HepG2 (cell line): ENCODE measurements around the gene ENTPD6. TPM values are rescaled to one million over a fixed set of nuclear protein-coding genes. Genes with fewer than 3 reads are reported as not detected.
A peak's percentile ranks its signal among the peaks of the same experiment; 100 is the strongest.

Experiments used
- CCAR2 ChIP-seq: fragments of 200-400 bp; formaldehyde crosslinking; optimal IDR thresholded peaks from 2 replicates; pipeline ENCODE3; 2018; ENCODE audit warnings: low read depth, mild to moderate bottlenecking, low read length, moderate library complexity
- FOXK2 ChIP-seq: fragments of 450-650 bp; IDR thresholded peaks from 2 replicates; pipeline ENCODE4 v1.6.1; 2016
- HNRNPUL1 ChIP-seq: fragments of 200-400 bp; formaldehyde crosslinking; IDR thresholded peaks from 2 replicates; pipeline ENCODE4 v1.6.1; 2017; ENCODE audit warnings: low read depth, mild to moderate bottlenecking, low read length, moderate library complexity
- KLF15 ChIP-seq: sonication (generic); formaldehyde crosslinking; IDR thresholded peaks from 2 replicates; pipeline ENCODE4 v1.8.1; 2023; ENCODE audit warnings: borderline replicate concordance, mild to moderate bottlenecking, inconsistent platforms, missing genetic modification reagents, mixed read lengths
- MYC ChIP-seq: sonication (generic); formaldehyde crosslinking; IDR thresholded peaks from 2 replicates; pipeline ENCODE4 v1.9.0; 2021; ENCODE audit warnings: missing genetic modification reagents, borderline replicate concordance
- NFIC ChIP-seq: IDR thresholded peaks from 2 replicates; pipeline ENCODE4 v1.6.1; 2012; ENCODE audit warnings: mild to moderate bottlenecking, low read length, inconsistent platforms
- ONECUT2 ChIP-seq: sonication (generic); formaldehyde crosslinking; IDR thresholded peaks from 2 replicates; pipeline ENCODE4 v1.4.0; 2020; ENCODE audit warnings: missing genetic modification reagents
- PLSCR1 ChIP-seq: sonication (generic); formaldehyde crosslinking; IDR thresholded peaks from 2 replicates; pipeline ENCODE4 v1.5.0; 2020; ENCODE audit warnings: missing genetic modification reagents, mild to moderate bottlenecking, borderline replicate concordance
- PRMT3 ChIP-seq: sonication (generic); formaldehyde crosslinking; IDR thresholded peaks from 2 replicates; pipeline ENCODE4 v1.8.1; 2022; ENCODE audit warnings: low read depth, mild to moderate bottlenecking, moderate library complexity, missing genetic modification reagents, borderline replicate concordance
- RFX3 ChIP-seq: IDR thresholded peaks from 2 replicates; pipeline ENCODE4 v1.6.1; 2016; ENCODE audit warnings: missing biosample characterization, missing genetic modification reagents
- SMAD1 ChIP-seq: sonication (generic); formaldehyde crosslinking; IDR thresholded peaks from 2 replicates; pipeline ENCODE4 v1.4.0; 2020; ENCODE audit warnings: missing genetic modification reagents, low read depth, mild to moderate bottlenecking, borderline replicate concordance
- SMARCC2 ChIP-seq: fragments of 450-650 bp; IDR thresholded peaks from 2 replicates; pipeline ENCODE4 v1.6.1; 2017; ENCODE audit warnings: antibody characterized with exemption, mild to moderate bottlenecking
- SOX13 ChIP-seq, 3 experiments: fragments of 450-650 bp in 1 of 3; sonication (generic) in 1 of 3; formaldehyde crosslinking in 1 of 3; IDR thresholded peaks in 2 of 3; conservative IDR thresholded peaks in 1 of 3; 2 replicates each; pipeline versions ENCODE4 v1.5.0 to v1.6.1; 2016 to 2020; ENCODE audit warnings: antibody characterized with exemption in 1 of 3, mild to moderate bottlenecking in 1 of 3, missing compliant biosample characterization in 1 of 3, missing genetic modification reagents in 1 of 3, moderate library complexity in 1 of 3
- STAT6 ChIP-seq: sonication (generic); formaldehyde crosslinking; IDR thresholded peaks from 2 replicates; pipeline ENCODE4 v1.4.0; 2020; ENCODE audit warnings: missing genetic modification reagents, mild to moderate bottlenecking, borderline replicate concordance
- ZBTB42 ChIP-seq: sonication (generic); formaldehyde crosslinking; IDR thresholded peaks from 2 replicates; pipeline ENCODE4 v1.5.0; 2020; ENCODE audit warnings: mild to moderate bottlenecking, missing genetic modification reagents
- ZNF276 ChIP-seq: sonication (generic); formaldehyde crosslinking; IDR thresholded peaks from 2 replicates; pipeline ENCODE4 v1.4.0; 2020; ENCODE audit warnings: mild to moderate bottlenecking, low read depth, missing genetic modification reagents
- ZNF441 ChIP-seq: sonication (generic); formaldehyde crosslinking; IDR thresholded peaks from 2 replicates; pipeline ENCODE4 v1.7.0; 2021; ENCODE audit warnings: missing genetic modification reagents, borderline replicate concordance
- ZNF512B ChIP-seq: sonication (generic); formaldehyde crosslinking; IDR thresholded peaks from 2 replicates; pipeline ENCODE4 v1.5.1; 2020; ENCODE audit warnings: missing genetic modification reagents, mild to moderate bottlenecking, borderline replicate concordance
- ZNF543 ChIP-seq: sonication (generic); formaldehyde crosslinking; IDR thresholded peaks from 2 replicates; pipeline ENCODE4 v1.4.0; 2020; ENCODE audit warnings: mild to moderate bottlenecking, missing genetic modification reagents
- ZNF563 ChIP-seq: sonication (generic); formaldehyde crosslinking; IDR thresholded peaks from 2 replicates; pipeline ENCODE4 v1.8.0; 2022; ENCODE audit warnings: mild to moderate bottlenecking, moderate library complexity, missing genetic modification reagents
- polyA plus RNA-seq, 8 experiments: library from polyadenylated mRNA; depleted of rRNA in 3 of 8; stranded (reverse) in 7 of 8; unstranded in 1 of 8; fragments of >200 nt; fragmentation: Illumina TruSeq in 4 of 8; extraction: Trizol in 4 of 8; gene quantifications; 2 replicates each; pipeline versions ENCODE4 v1.2.1 to v1.2.3, GENCODE V29; 2011 to 2016; ENCODE audit warnings: low read depth in 4 of 8, missing spikeins in 1 of 8, mixed read lengths in 1 of 8; ENCODE audit not compliant: insufficient read depth in 1 of 8
- total RNA-seq, 5 experiments: library from RNA; depleted of rRNA; stranded (reverse); fragments of >200 nt; fragmentation: Illumina TruSeq; extraction: Trizol; gene quantifications; 2 replicates each; pipeline ENCODE4 v1.2.3, GENCODE V29; 2016; ENCODE audit warnings: low read depth in 1 of 5

The ENTPD6 gene
- total and polyA plus RNA-seq, 2 of the 13 experiments (the other 11 are each of a cell fraction or from before 2014, with no cell fraction given) = 164 to 172 TPM

- 0 out of 2 replicates have a peak, but pooled peaks have one; percentile 65 for TF ChIP-seq STAT6 (CRISPR knock-in tag)
- TF ChIP-seq MYC = peak; percentile 94
- TF ChIP-seq NFIC = no peak
- no peak for TF ChIP-seq KLF15 (CRISPR knock-in tag)
- TF ChIP-seq SMARCC2 = no peak
- peak; percentile 28; the same call in 1 of the 2 replicates for TF ChIP-seq RFX3 (CRISPR knock-in tag)
- no peak for TF ChIP-seq FOXK2
- TF ChIP-seq SMAD1 = peak; percentile 95
- no peak for TF ChIP-seq CCAR2
- 0 out of 2 replicates have a peak, but pooled peaks have one; percentile 18 for TF ChIP-seq ZNF512B
- TF ChIP-seq ZNF276 (CRISPR knock-in tag) = peak; percentile 89
- TF ChIP-seq HNRNPUL1 = 0 out of 2 replicates have a peak, but pooled peaks have one; percentile 47
- peak; percentile 94 for TF ChIP-seq ZNF441 (CRISPR knock-in tag)
- TF ChIP-seq ONECUT2 = no peak
- TF ChIP-seq SOX13 (IDR thresholded peaks at IDR 0.05) = peak; percentile 52; the same call in 1 of the 2 replicates
- TF ChIP-seq SOX13 (CRISPR knock-in tag; conservative IDR thresholded peaks at IDR 0.05 in 1 of 2, IDR thresholded peaks at IDR 0.05 in 1 of 2) = peak in 1 of 2 experiments; percentile 63; a peak in 2 of 4 replicates
- TF ChIP-seq PLSCR1 = no peak
- peak; percentile 95 for TF ChIP-seq ZNF563 (CRISPR knock-in tag)
- TF ChIP-seq ZNF543 (CRISPR knock-in tag) = peak; percentile 91
- TF ChIP-seq PRMT3 (CRISPR knock-in tag) = peak; percentile 92; the same call in 1 of the 2 replicates
- TF ChIP-seq ZBTB42 (CRISPR knock-in tag) = 0 out of 2 replicates have a peak, but pooled peaks have one; percentile 44
Observed at GRCh38 chr20:25247956-25248785, 52.7 kb downstream of the ENTPD6 start, which contains the start of gene PYGB (continued).
